Ecto neural progenitor cell (in vitro differentiated cells): ENCODE results near the gene ARID3A.
A peak's percentile ranks its signal among the peaks of the same experiment; 100 is the strongest.

ENCODE experiments used
- DNase-seq: peaks from one replicate; pipeline ENCODE4 v3.0.0-alpha.2; 2018; ENCODE audit warnings: low spot score

Gene ARID3A

GRCh38 chr19:912181-913079 is 13.4 kb upstream of the ARID3A start:
- no peak for DNase-seq

DNA sequence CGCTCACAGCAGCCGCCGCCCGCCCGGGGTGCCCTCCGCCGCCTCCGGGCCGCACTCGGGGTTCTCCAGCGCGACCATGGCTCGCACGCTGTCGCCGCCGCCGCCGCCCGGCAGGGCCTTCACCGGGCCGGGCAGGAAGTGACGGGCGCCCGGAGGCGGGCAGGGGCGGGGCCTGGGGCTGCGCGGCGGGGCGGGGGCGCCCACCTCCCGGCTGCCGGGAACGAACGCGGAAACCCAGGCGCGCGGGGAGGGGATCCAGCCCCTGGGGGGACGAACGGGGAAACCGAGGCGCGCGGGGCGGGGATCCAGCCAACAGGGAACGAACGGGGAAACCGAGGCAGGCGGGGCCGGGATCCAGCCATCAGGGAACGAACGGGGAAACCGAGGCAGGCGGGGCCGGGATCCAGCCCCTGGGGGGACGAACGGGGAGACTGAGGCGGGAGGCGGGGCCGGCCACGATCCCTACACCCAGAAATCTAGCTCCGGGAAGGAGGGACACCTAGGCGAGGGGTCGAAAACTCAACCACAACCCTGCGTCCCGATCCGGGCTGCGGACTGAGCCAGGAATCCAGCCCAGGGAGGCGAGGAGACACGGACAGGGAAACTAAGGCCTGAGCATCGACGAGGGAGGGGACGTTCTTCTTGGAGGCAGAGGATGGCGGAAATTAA is 12.6 kb upstream of the ARID3A start, which contains the start of gene R3HDM4:
TSS of gene R3HDM4 (minus strand) at position 140 of the 669 bp plus-strand sequence. CDS start at position 78, 62 bp downstream.
- DNase-seq = peak; percentile 83

DNA sequence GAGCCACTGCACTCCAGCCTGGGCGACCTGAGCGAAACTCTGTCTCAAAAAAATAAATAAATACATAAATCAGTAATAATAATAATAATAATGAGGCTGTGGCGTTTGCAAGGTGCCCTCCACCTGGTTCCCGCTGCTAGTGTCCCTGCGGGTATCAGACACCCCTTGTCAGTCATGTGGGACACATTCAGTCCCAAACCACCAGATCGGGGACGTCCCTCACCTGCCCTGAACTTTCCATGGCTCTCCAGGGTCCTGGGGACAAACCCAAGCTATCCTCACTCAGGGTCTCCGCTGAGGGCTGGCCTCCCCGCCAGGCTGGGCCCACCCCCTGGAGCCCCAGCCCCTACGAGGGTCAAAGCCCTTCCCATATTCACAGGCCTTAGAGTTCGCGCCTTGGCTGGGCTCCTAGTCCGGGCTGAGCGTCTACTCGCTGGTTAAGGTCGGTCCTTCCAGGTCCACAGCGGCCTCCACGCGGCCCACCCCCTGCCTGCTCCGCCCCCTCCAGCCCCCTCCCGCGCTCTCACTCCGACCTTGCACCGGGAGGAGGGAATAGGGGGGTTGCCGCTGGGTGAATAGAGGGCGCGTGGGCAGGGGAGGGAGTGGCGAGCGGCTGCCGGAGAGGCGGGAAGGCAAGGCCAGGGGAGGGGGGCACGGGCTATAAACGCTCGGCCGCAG is 9.1 kb upstream of the ARID3A start:
- peak; percentile 69 for DNase-seq

DNA sequence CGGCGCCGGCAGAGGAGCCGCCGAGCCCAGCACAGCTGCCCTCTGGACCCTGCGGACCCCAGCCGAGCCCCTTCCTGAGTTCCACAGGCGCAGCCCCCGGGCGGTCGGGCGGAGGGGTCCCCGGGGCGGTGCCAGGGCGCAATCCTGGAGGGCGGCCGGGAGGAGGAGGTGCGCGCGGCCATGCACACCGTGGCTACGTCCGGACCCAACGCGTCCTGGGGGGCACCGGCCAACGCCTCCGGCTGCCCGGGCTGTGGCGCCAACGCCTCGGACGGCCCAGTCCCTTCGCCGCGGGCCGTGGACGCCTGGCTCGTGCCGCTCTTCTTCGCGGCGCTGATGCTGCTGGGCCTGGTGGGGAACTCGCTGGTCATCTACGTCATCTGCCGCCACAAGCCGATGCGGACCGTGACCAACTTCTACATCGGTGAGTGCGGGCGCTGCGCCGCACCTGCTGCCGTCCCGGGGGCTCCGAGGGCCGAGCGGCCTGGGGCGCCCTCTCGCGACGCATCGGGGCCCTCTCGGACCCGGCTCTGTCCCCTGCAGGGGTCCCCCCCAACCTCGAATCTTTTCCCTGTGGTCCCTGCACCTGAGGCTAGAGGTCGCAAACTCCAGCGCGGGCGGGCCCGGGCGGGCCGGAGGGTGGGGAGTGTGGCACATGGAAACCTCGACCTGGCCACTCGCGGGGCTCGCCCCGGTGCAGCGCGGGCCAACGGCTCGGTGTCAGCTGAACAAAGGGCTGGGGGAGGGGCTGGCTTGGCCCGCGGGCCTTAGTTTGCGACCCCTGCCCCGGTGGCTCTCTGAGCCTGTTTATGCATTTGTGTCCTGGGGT is 8.3 kb upstream of the ARID3A start, which contains the start of gene KISS1R:
TSS of gene KISS1R (plus strand) at position 11 of the 829 bp plus-strand sequence. CDS start at position 181, 170 bp downstream.
- peak; percentile 88 for DNase-seq

- no peak for DNase-seq
Observed at GRCh38 chr19:918152-918437, 7.7 kb upstream of the ARID3A start.

- DNase-seq = no peak
Observed at GRCh38 chr19:918481-919198, 7.2 kb upstream of the ARID3A start.

- no peak for DNase-seq
Observed at GRCh38 chr19:919199-920050, 6.4 kb upstream of the ARID3A start.

DNA sequence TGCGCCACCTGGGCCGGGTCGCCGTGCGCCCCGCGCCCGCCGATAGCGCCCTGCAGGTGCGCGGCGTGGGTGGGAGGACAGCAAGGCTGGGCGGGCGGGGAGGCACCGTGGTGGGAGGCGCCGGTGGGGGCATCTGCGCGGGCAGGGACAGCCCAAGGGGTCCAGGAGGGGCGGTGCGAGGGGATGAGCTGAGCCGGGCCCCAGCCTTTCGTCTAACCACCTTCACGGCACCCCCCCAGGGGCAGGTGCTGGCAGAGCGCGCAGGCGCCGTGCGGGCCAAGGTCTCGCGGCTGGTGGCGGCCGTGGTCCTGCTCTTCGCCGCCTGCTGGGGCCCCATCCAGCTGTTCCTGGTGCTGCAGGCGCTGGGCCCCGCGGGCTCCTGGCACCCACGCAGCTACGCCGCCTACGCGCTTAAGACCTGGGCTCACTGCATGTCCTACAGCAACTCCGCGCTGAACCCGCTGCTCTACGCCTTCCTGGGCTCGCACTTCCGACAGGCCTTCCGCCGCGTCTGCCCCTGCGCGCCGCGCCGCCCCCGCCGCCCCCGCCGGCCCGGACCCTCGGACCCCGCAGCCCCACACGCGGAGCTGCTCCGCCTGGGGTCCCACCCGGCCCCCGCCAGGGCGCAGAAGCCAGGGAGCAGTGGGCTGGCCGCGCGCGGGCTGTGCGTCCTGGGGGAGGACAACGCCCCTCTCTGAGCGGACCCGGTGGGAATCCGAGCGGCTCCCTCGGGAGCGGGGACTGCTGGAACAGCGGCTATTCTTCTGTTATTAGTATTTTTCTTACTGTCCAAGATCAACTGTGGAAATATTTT is 5.6 kb upstream of the ARID3A start:
- peak; percentile 63 for DNase-seq

- no peak for DNase-seq
Observed at GRCh38 chr19:924553-925086, 1.2 kb upstream of the ARID3A start.

GRCh38 chr19:925087-925525 is 729 bp upstream of the ARID3A start:
- DNase-seq = no peak

- no peak for DNase-seq
Observed at GRCh38 chr19:926323-926588, 421 bp downstream of the ARID3A start.

DNA sequence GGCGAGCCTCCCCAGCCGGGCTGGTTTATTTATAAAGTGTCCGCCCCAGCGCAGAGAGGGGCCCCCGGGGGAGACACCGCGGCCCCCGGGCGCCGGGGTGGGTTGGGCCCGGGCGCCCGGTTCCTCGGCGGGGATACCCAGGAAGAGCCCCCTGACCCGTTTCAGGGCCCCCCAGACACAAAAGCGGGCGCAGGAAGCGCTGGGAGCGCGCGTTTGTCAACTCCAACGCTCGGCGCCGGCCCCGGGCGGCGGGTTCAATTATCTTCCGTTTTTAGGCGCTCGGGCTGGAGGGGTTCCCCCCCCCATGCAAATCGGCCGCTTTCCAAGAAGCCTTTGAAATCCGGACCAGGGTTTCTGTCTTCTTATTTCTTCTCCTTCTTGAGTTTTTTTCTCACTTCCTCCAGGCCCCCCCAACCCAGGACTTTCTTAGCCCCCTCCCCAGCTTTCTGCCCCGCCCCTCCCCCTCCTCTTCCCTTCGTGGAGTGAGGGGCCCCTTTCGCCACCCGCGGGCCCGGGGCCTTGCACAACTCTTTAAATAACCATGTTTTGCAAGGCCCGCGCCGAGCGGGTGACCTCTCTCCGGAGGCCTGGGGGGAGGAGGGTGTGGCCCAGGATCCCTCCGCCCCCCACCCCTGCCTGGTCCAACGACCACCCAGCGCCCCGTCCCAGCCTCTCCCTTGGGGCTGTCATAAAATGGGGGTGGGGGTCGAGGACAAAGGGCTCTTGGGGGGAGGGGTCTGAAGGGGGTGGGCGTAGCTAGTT is 935 bp downstream of the ARID3A start:
- DNase-seq = peak; percentile 76

DNA sequence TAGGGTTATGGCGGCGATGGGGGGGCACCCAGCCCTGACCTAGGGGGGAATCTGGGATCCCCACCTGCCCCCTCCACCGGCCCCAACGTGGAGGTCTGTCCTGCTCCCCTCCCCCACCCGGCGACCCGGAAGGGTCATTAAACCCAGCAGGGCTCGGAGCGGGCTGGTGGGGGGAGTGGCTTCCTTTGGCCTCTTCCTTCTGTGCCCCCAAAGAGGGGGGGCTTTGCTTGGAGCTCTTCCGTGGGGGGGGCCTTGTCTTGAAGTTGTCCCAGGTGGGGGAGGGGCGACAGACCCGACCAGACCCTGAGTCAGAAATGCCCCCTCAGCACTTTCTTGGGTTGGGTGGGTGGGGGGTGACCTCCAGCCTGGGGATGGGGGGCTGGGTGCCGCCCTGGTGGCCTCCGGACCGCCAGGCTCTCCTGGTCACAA is 1.5 kb downstream of the ARID3A start:
- DNase-seq = no peak

DNA sequence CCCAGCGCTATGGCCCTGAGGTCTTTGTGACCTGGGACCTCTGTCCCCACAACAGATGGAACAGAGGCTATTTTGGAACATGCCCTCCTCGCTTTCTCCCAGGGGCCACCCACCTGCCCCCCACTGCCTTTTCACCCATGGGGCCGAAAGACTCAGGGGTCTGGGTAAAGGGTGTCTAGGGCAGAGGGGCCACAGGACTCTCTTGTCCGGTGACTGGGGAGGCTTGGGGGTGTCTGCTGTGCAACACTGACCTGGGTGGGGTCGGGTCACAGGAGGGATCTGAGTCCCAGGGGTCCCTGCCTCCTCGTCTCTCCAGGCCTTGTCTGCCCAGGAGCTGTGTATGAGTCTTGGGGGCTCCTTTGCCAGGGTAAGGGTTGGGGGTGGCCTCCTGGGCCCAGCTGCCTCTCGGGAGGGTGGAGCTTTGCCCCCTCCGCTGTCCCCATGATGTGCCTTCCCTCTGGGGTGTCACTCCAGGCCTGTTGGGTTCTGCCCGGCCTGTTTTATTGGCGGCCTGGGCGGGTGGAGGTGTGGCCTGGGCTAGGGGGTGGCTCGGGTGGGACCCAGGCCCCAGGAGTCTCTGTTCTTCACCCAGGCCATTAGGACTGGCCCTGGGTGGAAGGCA is 2.1 kb downstream of the ARID3A start:
- no peak for DNase-seq

GRCh38 chr19:928471-929202 is 2.8 kb downstream of the ARID3A start:
- DNase-seq = no peak

DNA sequence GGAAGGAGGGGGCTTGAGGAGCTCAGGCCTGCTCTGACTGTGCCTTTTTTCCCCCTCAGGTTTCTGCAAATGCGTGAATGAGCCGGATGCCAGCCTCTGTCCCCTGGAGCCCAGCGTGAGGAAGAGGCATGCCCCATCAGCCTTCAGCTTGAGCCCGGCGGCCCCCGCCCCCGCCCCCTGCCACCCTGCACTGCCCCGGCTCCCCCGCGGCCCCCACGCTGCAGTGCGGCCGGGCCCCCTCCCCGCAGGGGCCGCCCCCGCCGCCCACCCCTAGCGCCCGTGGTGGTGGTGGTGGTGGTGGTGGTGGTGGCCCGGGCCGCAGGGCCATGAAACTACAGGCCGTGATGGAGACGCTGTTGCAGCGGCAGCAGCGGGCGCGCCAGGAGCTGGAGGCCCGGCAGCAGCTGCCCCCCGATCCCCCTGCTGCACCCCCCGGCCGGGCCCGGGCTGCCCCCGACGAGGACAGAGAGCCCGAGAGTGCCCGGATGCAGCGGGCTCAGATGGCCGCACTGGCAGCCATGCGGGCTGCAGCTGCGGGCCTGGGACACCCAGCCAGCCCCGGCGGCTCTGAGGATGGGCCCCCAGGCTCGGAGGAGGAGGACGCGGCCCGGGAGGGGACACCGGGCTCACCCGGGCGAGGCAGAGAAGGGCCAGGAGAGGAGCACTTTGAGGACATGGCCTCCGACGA is 3.5 kb downstream of the ARID3A start:
- no peak for DNase-seq

DNA sequence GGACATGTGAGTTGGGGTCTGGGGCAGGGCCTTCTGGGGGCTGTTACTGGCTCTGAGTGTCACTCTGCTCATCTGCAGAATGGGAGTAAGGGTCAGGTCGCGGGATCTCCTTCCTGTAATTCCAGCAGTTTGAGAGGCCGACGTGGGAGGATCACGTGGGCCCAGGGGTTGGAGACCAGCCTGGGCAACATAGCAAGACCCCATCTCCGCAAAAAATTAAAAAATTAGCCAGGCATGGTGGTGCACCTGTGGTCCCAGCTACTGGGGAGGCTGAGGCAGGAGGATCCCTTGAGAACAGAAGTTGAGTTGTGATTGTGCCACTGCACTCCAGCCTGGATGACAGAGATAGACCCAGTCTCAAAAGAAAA is 4.0 kb downstream of the ARID3A start:
- DNase-seq = no peak
